ENCODE measurements around the gene LRRC8E. TPM values are rescaled to one million over a fixed set of nuclear protein-coding genes. Genes with fewer than 3 reads are reported as not detected.
"Not testable (repeated sequence)": the region's sequence is repeated elsewhere in the genome, so short reads cannot be mapped to it uniquely, and the experiment has no call there.

LRRC8E gene
- total and polyA plus RNA-seq, 2 of the 8 experiments (the other 6 are each of a cell fraction or from before 2014, with no cell fraction given): 2.7 to 2.9 TPM

GRCh38 chr19:7928741-7929701 is 40.7 kb downstream of the LRRC8E start (continued):
- peak; percentile 49 to 71 (median 69); a peak in 3 of 4 replicates for TF ChIP-seq CTCF (IDR thresholded peaks at IDR 0.05; ENCODE audit: control extremely low read depth in 1 of 3, insufficient read depth in 1 of 3, low read depth in 1 of 3, low read length in 3 of 3)
- TF ChIP-seq CBX5 (IDR thresholded peaks at IDR 0.05; ENCODE audit: low read depth, low read length): no peak
- TF ChIP-seq RAD21 (IDR thresholded peaks at IDR 0.05 in 1 of 2, conservative IDR thresholded peaks at IDR 0.05 in 1 of 2; ENCODE audit: low read depth in 2 of 2, low read length in 2 of 2): peak; percentile 50 to 65
- TF ChIP-seq POLR2A (IDR thresholded peaks at IDR 0.05; ENCODE audit: control extremely low read depth in 1 of 2, low read depth in 2 of 2, low read length in 2 of 2): peak in 1 of 2 experiments; percentile 38; a peak in 1 of 3 replicates
- no peak for TF ChIP-seq CEBPB (IDR thresholded peaks at IDR 0.05; ENCODE audit: low read depth, low read length)
- TF ChIP-seq SP2 (IDR thresholded peaks at IDR 0.05; ENCODE audit: low read length): no peak

- H3K4me2 ChIP-seq (ENCODE audit: insufficient read depth in 1 of 2, low read depth in 2 of 2, low read length in 2 of 2); DNase-seq (ENCODE audit: low read depth in 1 of 2, low spot score in 2 of 2); H4K91ac ChIP-seq (replicated peaks; ENCODE audit: insufficient read length, low read length); H2BK12ac ChIP-seq (ENCODE audit: low read depth, low read length); H2AFZ ChIP-seq (ENCODE audit: low read length); H3K18ac ChIP-seq (ENCODE audit: extremely low read depth, low read length); H3K27me3 ChIP-seq (replicated peaks in 1 of 4; ENCODE audit: control insufficient read depth in 3 of 4, extremely low read depth in 1 of 4, insufficient read depth in 3 of 4, low read length in 3 of 4); H3K9ac ChIP-seq (replicated peaks in 1 of 4; ENCODE audit: extremely low read depth in 1 of 4, low read depth in 3 of 4, low read length in 3 of 4); H3K79me2 ChIP-seq (ENCODE audit: control insufficient read depth in 1 of 2, insufficient read depth in 2 of 2, low read length in 2 of 2); H3K4ac ChIP-seq (replicated peaks; ENCODE audit: insufficient read length, low read depth, low read length); H3K14ac ChIP-seq (ENCODE audit: insufficient read length); H4K8ac ChIP-seq (ENCODE audit: extremely low read depth, insufficient read depth, low read length); H3K9me3 ChIP-seq (ENCODE audit: insufficient read depth in 2 of 2, low read depth in 1 of 2, low read length in 1 of 2); H2BK20ac ChIP-seq (ENCODE audit: low read length); H3K27ac ChIP-seq (ENCODE audit: low read depth, low read length); H3K4me1 ChIP-seq (replicated peaks in 1 of 4; ENCODE audit: control insufficient read depth in 3 of 4, insufficient read depth in 4 of 4, low read length in 3 of 4); H3K56ac ChIP-seq (replicated peaks; ENCODE audit: insufficient read length, low read depth, low read length); H3K23ac ChIP-seq (ENCODE audit: insufficient read length); H2BK15ac ChIP-seq (ENCODE audit: low read length); H2BK120ac ChIP-seq (replicated peaks; ENCODE audit: low read depth, low read length); H4K5ac ChIP-seq (ENCODE audit: insufficient read length, low read depth, low read length); H2BK5ac ChIP-seq (ENCODE audit: low read depth, low read length); H3K23me2 ChIP-seq (ENCODE audit: low read depth, low read length); H3K4me3 ChIP-seq (ENCODE audit: extremely low read depth in 1 of 4, insufficient read depth in 2 of 4, low read depth in 3 of 4, low read length in 4 of 4); H2AK5ac ChIP-seq (ENCODE audit: low read depth, low read length); FAIRE-seq; H3K79me1 ChIP-seq (ENCODE audit: low read depth, low read length): not testable (repeated sequence)
- ChIA-PET CTCF (ENCODE audit: partially characterized antibody) (interaction anchor here (0.6 to 4.1 kb wide), 9 partner anchors 8 to 820 kb away, joined by 3 to 28 read pairs (median 5); partner anchors contain the start of gene TIMM44), POLR2A (ENCODE audit: partially characterized antibody) (interaction anchor here (1.0 to 10.4 kb wide), 10 partner anchors 9 to 76 kb away, joined by 3 to 205 read pairs (median 4); partner anchors contain the start of genes LRRC8E, SNAPC2, TGFBR3L and TIMM44)
- peaks cover 9 to 19% of the 10 kb centered on the region in 2 experiments for H4K20me1 ChIP-seq (replicated peaks in 1 of 2; ENCODE audit: control insufficient read depth in 1 of 2, insufficient read depth in 2 of 2, low read length in 2 of 2)
- H3K36me3 ChIP-seq (ENCODE audit: control insufficient read depth in 2 of 4, insufficient read depth in 4 of 4, low read length in 3 of 4): peaks cover 20 to 47% (median 38%) of the 10 kb centered on the region in 4 experiments
- 82% methylated on average over 11 of the region's 11 CpGs; no CpG with 5 or more reads in 1 of the 2 experiments for WGBS, 2 experiments (ENCODE audit: extremely low coverage in 1 of 2, insufficient coverage in 1 of 2, insufficient read length in 1 of 2, insufficient replicate concordance in 2 of 2, low coverage in 1 of 2, low lambda C conversion rate in 2 of 2, missing lambda C conversion rate in 1 of 2)
Measured at GRCh38 chr19:7930030-7930429, 41.7 kb downstream of the LRRC8E start.

Data from H1 (cell line).